ENCODE measurements around the gene HSFY2.
"Not testable (repeated sequence)": the region's sequence is repeated elsewhere in the genome, so short reads cannot be mapped to it uniquely, and the experiment has no call there.

The HSFY2 gene, protein sequence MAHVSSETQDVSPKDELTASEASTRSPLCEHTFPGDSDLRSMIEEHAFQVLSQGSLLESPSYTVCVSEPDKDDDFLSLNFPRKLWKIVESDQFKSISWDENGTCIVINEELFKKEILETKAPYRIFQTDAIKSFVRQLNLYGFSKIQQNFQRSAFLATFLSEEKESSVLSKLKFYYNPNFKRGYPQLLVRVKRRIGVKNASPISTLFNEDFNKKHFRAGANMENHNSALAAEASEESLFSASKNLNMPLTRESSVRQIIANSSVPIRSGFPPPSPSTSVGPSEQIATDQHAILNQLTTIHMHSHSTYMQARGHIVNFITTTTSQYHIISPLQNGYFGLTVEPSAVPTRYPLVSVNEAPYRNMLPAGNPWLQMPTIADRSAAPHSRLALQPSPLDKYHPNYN

DNA sequence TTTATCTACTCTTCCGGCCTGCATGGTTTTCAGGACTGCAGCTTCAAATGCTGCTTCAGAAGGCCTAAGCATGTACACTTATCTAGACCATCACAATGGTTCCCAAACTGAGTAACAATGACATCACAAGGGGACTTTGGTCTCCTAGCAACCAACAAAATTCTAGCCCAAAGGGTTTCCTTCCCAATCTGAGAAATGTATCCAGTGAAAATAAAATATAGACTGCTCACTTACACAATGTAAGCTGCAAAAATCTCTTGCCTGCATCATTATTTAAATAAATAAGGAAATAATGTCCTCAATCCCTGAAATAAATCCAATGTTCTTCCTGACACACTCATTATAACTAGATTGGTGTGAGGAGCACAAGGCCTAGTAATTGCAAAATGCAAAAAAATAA lies at the start of gene HSFY2:
Gene HSFY2, minus strand, starts transcription at position 101 of the 400 bp plus-strand sequence. CDS start 117 bp downstream, outside the sequence.
- not testable (repeated sequence) for FAIRE-seq

DNA sequence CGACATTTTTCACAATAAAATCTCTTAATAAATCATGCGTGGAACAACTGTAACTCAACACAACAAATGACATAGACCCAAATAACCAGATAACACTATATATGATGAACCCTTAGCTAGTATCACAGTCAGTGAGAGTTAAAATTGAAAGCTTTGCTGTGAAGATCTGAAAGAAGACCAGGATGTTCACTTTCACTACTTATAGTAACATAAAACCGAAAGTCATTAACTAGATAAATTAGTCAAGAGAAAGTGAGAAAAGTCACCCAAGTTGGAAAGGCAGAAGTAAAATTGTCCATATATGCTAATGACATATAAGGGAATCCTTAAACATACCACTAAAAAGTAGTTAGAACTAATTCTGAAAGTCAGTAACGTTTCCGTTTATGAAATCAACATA lies 42.2 kb upstream of the HSFY2 start:
- not testable (repeated sequence) for FAIRE-seq

DNA sequence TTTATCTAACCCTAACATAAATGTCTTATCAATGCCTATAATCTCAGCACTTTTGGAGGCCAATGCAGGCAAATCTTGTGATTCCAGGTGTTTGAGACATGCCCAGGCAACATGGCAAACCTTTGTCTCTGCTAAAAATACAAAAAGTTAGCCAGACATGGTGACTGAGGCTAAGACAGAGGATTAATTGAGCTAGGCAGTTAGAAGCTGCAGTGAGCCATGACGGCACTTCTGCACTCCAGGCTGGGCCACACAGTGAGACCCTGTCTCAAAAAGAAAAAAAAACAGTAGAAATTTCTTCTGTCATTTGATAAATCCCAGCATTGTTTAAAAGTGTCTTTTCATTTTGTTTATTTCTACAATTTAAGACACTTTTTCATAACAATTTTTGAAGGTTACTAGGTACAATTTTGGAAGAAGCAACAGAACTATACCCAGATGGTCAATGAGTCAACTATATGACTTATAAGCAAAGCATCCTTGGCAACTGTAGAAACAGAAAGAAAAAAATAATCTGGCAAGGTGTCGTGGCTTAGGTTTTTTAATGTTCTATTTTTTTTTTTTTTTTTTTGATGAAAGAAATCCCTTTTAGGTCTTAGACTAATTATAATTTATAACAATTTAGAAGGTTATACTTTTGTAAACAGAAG lies 15.3 kb upstream of the HSFY2 start:
- FAIRE-seq, result not testable (repeated sequence)

DNA sequence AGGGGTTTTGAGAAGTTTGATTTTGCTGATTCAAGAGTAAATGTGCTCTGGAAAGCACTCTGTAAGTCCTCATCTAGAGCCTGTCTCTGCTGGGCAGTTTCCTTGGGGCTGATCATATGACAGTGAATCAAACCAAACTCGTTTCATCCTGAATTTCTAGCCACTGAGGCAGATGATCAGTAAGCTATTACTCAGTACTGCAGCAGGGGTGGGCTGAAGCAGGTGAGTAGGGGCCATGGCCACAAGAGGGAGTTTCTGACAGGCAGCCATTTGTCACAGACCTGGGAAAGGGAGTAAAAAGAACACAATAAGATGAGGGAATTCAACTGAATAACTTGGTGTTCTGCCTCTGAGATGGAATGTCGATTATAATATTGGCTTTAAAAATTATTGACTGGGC lies 19.5 kb downstream of the HSFY2 start:
- not testable (repeated sequence) for FAIRE-seq

DNA sequence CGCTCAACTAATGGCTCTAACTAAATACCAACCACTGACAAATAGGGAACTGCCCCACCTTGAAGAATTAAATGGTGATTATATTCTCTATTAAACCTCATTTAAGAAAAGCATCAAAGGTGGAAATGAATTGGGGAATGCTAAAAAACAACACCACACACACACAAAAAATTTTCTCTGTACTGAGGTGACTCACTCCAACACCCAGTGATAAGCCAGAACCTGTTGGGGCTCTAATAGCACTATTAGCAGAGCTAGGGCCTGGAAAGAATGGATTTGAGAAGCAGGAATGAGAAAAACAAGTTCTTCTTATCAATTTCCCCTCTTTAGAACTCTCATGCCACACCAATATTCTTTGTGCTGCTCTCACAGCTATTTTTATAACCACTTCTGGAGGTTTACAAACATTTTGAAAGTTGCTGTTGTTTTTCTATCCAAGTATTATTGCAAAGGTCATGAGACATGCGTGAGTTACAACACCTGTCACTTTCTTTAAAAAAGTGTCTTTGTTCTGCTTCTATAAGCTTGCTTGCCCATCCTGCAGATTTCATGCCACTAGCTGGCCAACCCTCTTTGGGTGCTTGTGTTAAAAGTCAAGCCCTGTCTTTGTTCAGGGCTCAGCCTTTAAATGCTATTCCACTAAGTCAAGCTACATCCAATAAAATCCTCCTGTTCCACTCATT lies 20.3 kb downstream of the HSFY2 start:
- FAIRE-seq, result not testable (repeated sequence)

DNA sequence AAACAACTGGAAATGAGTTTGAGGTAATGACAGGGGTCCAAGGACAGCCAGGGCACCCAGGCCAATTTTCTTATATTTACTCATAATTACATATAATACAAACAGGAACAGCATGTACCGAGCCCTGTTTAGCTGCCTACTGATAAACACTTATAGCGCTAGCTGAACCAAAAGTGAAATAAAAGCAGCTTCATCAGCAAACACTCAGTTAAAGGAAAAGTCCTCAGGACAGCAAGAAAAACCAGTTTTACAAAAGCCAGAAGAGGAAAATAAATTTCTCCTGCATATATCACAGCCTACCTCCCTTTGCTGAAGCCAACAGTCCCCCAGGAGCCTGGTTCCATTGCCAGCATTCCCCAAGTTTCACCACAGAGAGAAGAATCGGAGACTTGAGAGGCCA lies 49.8 kb downstream of the HSFY2 start:
- not testable (repeated sequence) for FAIRE-seq

Data from endometrium (tissue), 2 donors.